HEK293 (cell line): ENCODE data around the gene EAF2.

Source experiments
- CTCF ChIA-PET: fragments of 350-600 bp; formaldehyde crosslinking; extraction: SDS; loops from one replicate; lab custom pipeline; 2021; ENCODE audit warnings: antibody characterized with exemption; lab: Yijun Ruan, JAX
- POLR2A ChIA-PET: fragments of 300-600 bp; formaldehyde crosslinking; extraction: SDS; loops from one replicate; lab custom pipeline; 2020; ENCODE audit warnings: antibody characterized with exemption, inconsistent platforms; lab: Yijun Ruan, JAX
- H3K27ac ChIP-seq: fragments of 200-500 bp; sonication (Bioruptor generic); 2 replicates; pipeline ENCODE4 v1.5.1; 2014; ENCODE audit warnings: low read depth, low read length, control low read depth, inconsistent platforms; ENCODE audit errors: extremely low read depth
- H3K36me3 ChIP-seq, 2 experiments: fragments of 200-500 bp in 1 of 2; sonication (Bioruptor generic) in 1 of 2; 1 replicate in 1 of 2; 2 replicates in 1 of 2; pipeline ENCODE4 v1.5.1; 2014 to 2017; ENCODE audit warnings: inconsistent platforms in 2 of 2, low read length in 2 of 2; ENCODE audit not compliant: control insufficient read depth in 2 of 2, insufficient read depth in 1 of 2
- H3K4me1 ChIP-seq: fragments of 200-500 bp; sonication (Bioruptor generic); 2 replicates; pipeline ENCODE4 v1.5.1; 2014; ENCODE audit warnings: mild to moderate bottlenecking, low read length, inconsistent platforms; ENCODE audit not compliant: control insufficient read depth, insufficient read depth
- H3K4me3 ChIP-seq: 2 replicates; pipeline ENCODE4 v1.5.1; 2011; ENCODE audit warnings: low read depth, mild to moderate bottlenecking, control low read depth, low read length, moderate library complexity
- H3K9me3 ChIP-seq: fragments of 200-500 bp; sonication (Bioruptor generic); 2 replicates; pipeline ENCODE4 v1.5.1; 2014; ENCODE audit warnings: low read depth, low read length, inconsistent platforms; ENCODE audit not compliant: control insufficient read depth, insufficient read depth
- GLIS1 ChIP-seq: fragments of 450-650 bp; formaldehyde crosslinking; IDR thresholded peaks from 2 replicates; pipeline ENCODE4 v1.5.1; 2016; ENCODE audit warnings: missing biosample characterization, missing genetic modification characterization
- INSM2 ChIP-seq: fragments of 450-650 bp; formaldehyde crosslinking; IDR thresholded peaks from 2 replicates; pipeline ENCODE4 v1.5.1; 2016; ENCODE audit warnings: missing biosample characterization, missing genetic modification characterization
- KLF10 ChIP-seq: fragments of 450-650 bp; IDR thresholded peaks from 2 replicates; pipeline ENCODE4 v1.5.1; 2018; ENCODE audit warnings: missing biosample characterization, mild to moderate bottlenecking, missing genetic modification characterization
- KLF16 ChIP-seq: fragments of 450-650 bp; formaldehyde crosslinking; IDR thresholded peaks from 2 replicates; pipeline ENCODE4 v1.5.1; 2017; ENCODE audit warnings: missing biosample characterization, missing genetic modification characterization
- KLF8 ChIP-seq: fragments of 450-650 bp; formaldehyde crosslinking; IDR thresholded peaks from 2 replicates; pipeline ENCODE4 v1.5.1; 2016; ENCODE audit warnings: missing biosample characterization, missing genetic modification characterization
- PATZ1 ChIP-seq: fragments of 450-650 bp; formaldehyde crosslinking; IDR thresholded peaks from 2 replicates; pipeline ENCODE4 v1.5.1; 2016; ENCODE audit warnings: missing biosample characterization, missing genetic modification characterization
- SP2 ChIP-seq: fragments of 450-650 bp; formaldehyde crosslinking; IDR thresholded peaks from 2 replicates; pipeline ENCODE4 v1.5.1; 2016; ENCODE audit warnings: missing biosample characterization, missing genetic modification characterization
- ZBTB17 ChIP-seq: fragments of 450-650 bp; formaldehyde crosslinking; IDR thresholded peaks from 2 replicates; pipeline ENCODE4 v1.5.1; 2016; ENCODE audit warnings: missing biosample characterization, missing genetic modification characterization
- ZFP37 ChIP-seq: fragments of 450-650 bp; formaldehyde crosslinking; IDR thresholded peaks from 2 replicates; pipeline ENCODE4 v1.5.1; 2016; ENCODE audit warnings: missing biosample characterization, missing genetic modification characterization
- ZIC2 ChIP-seq: fragments of 450-650 bp; formaldehyde crosslinking; IDR thresholded peaks from 2 replicates; pipeline ENCODE4 v1.5.1; 2016; ENCODE audit warnings: missing biosample characterization, missing genetic modification characterization
- ZNF155 ChIP-seq: fragments of 450-650 bp; formaldehyde crosslinking; IDR thresholded peaks from 2 replicates; pipeline ENCODE4 v1.5.1; 2016; ENCODE audit warnings: missing biosample characterization, missing genetic modification characterization
- ZNF175 ChIP-seq: fragments of 450-650 bp; formaldehyde crosslinking; IDR thresholded peaks from 2 replicates; pipeline ENCODE4 v1.5.1; 2016; ENCODE audit warnings: missing biosample characterization, missing genetic modification characterization
- ZNF211 ChIP-seq: fragments of 450-650 bp; formaldehyde crosslinking; IDR thresholded peaks from 2 replicates; pipeline ENCODE4 v1.5.1; 2016; ENCODE audit warnings: low read depth, missing biosample characterization, missing genetic modification characterization
- ZNF239 ChIP-seq: fragments of 450-650 bp; formaldehyde crosslinking; IDR thresholded peaks from 2 replicates; pipeline ENCODE4 v1.5.1; 2016; ENCODE audit warnings: missing biosample characterization, missing genetic modification characterization
- ZNF521 ChIP-seq: fragments of 450-650 bp; formaldehyde crosslinking; IDR thresholded peaks from 2 replicates; pipeline ENCODE4 v1.5.1; 2017; ENCODE audit warnings: missing biosample characterization, mild to moderate bottlenecking, missing genetic modification characterization
- ZNF544 ChIP-seq: fragments of 450-650 bp; formaldehyde crosslinking; IDR thresholded peaks from 2 replicates; pipeline ENCODE4 v1.5.0; 2017; ENCODE audit warnings: missing biosample characterization, missing genetic modification characterization
- ZNF561 ChIP-seq: fragments of 450-650 bp; IDR thresholded peaks from 2 replicates; pipeline ENCODE4 v1.5.1; 2018; ENCODE audit warnings: missing biosample characterization, missing genetic modification characterization, borderline replicate concordance
- ZNF596 ChIP-seq: fragments of 450-650 bp; IDR thresholded peaks from 2 replicates; pipeline ENCODE4 v1.5.0; 2018; ENCODE audit warnings: missing biosample characterization, mild to moderate bottlenecking, missing genetic modification characterization, moderate library complexity
- ZNF629 ChIP-seq: fragments of 450-650 bp; formaldehyde crosslinking; IDR thresholded peaks from 2 replicates; pipeline ENCODE4 v1.5.1; 2017; ENCODE audit warnings: missing biosample characterization, missing genetic modification characterization
- ZSCAN18 ChIP-seq: fragments of 450-650 bp; formaldehyde crosslinking; IDR thresholded peaks from 2 replicates; pipeline ENCODE4 v1.5.1; 2016; ENCODE audit warnings: missing biosample characterization, missing genetic modification characterization
- ZXDB ChIP-seq: fragments of 450-650 bp; formaldehyde crosslinking; IDR thresholded peaks from 2 replicates; pipeline ENCODE4 v1.5.1; 2016; ENCODE audit warnings: missing biosample characterization, missing genetic modification characterization
- TF ChIP-seq, protein P1 (sequence below): fragments of 450-650 bp; formaldehyde crosslinking; conservative IDR thresholded peaks from 2 replicates; pipeline ENCODE4 v1.5.1; 2016; ENCODE audit warnings: low read depth, missing biosample characterization, missing genetic modification characterization
- TF ChIP-seq, protein P2 (sequence below): fragments of 450-650 bp; formaldehyde crosslinking; IDR thresholded peaks from 2 replicates; pipeline ENCODE4 v1.5.1; 2016; ENCODE audit warnings: missing biosample characterization, missing genetic modification characterization, borderline replicate concordance
- TF ChIP-seq, protein P3 (sequence below): fragments of 450-650 bp; formaldehyde crosslinking; optimal IDR thresholded peaks from 2 replicates; pipeline ENCODE3; 2016; ENCODE audit warnings: missing biosample characterization, mild to moderate bottlenecking, missing genetic modification characterization

EAF2 gene

GRCh38 chr3:121834671-121835464, at the start of gene EAF2, which contains the start of gene IQCB1:
TSS of gene EAF2 (plus strand) at chr3:121835209. CDS start at chr3:121835286, 77 bp downstream.
TSS of gene IQCB1 (minus strand) at chr3:121835060. CDS start at chr3:121828960, 6,100 bp downstream.
- POLR2A ChIA-PET: interaction anchor here (0.6 to 1.4 kb wide), 4 partner anchors 9 to 267 kb away, joined by 3 to 4 read pairs (median 3); no protein-coding TSS in a partner anchor
- H3K36me3 ChIP-seq: peaks cover 5 to 37% of the 10 kb centered on the region in 2 experiments; a peak in 2 of 3 replicates
- TF ChIP-seq ZBTB17 (peak; percentile 40), KLF10 (no peak), ZIC2 (tag by site-specific recombination) (peak; percentile 33; the same call in 1 of the 2 replicates), GLIS1 (peak; percentile 52; the same call in 1 of the 2 replicates), INSM2 (no peak), ZFP37 (tag by site-specific recombination) (0 out of 2 replicates have a peak, but pooled peaks have one; percentile 24), ZNF239 (tag by site-specific recombination) (no peak), PATZ1 (tag by site-specific recombination) (peak; percentile 9; the same call in 1 of the 2 replicates), ZNF544 (tag by site-specific recombination) (no peak), KLF16 (tag by site-specific recombination) (0 out of 2 replicates have a peak, but pooled peaks have one; percentile 28), ZNF155 (tag by site-specific recombination) (no peak), SP2 (peak; percentile 88), ZNF175 (tag by site-specific recombination) (no peak), ZNF561 (tag by site-specific recombination) (peak; percentile 32; the same call in 1 of the 2 replicates), ZNF596 (tag by site-specific recombination) (no peak), ZXDB (peak; percentile 57), ZSCAN18 (no peak), ZNF211 (tag by site-specific recombination) (no peak), ZNF629 (no peak), ZNF521 (no peak), KLF8 (peak; percentile 27; the same call in 1 of the 2 replicates)
- TF ChIP-seq, protein P1, sequence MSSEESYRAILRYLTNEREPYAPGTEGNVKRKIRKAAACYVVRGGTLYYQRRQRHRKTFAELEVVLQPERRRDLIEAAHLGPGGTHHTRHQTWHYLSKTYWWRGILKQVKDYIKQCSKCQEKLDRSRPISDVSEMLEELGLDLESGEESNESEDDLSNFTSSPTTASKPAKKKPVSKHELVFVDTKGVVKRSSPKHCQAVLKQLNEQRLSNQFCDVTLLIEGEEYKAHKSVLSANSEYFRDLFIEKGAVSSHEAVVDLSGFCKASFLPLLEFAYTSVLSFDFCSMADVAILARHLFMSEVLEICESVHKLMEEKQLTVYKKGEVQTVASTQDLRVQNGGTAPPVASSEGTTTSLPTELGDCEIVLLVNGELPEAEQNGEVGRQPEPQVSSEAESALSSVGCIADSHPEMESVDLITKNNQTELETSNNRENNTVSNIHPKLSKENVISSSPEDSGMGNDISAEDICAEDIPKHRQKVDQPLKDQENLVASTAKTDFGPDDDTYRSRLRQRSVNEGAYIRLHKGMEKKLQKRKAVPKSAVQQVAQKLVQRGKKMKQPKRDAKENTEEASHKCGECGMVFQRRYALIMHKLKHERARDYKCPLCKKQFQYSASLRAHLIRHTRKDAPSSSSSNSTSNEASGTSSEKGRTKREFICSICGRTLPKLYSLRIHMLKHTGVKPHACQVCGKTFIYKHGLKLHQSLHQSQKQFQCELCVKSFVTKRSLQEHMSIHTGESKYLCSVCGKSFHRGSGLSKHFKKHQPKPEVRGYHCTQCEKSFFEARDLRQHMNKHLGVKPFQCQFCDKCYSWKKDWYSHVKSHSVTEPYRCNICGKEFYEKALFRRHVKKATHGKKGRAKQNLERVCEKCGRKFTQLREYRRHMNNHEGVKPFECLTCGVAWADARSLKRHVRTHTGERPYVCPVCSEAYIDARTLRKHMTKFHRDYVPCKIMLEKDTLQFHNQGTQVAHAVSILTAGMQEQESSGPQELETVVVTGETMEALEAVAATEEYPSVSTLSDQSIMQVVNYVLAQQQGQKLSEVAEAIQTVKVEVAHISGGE (tag by site-specific recombination): 0 out of 2 replicates have a peak, but pooled peaks have one; percentile 23
- TF ChIP-seq, protein P2, sequence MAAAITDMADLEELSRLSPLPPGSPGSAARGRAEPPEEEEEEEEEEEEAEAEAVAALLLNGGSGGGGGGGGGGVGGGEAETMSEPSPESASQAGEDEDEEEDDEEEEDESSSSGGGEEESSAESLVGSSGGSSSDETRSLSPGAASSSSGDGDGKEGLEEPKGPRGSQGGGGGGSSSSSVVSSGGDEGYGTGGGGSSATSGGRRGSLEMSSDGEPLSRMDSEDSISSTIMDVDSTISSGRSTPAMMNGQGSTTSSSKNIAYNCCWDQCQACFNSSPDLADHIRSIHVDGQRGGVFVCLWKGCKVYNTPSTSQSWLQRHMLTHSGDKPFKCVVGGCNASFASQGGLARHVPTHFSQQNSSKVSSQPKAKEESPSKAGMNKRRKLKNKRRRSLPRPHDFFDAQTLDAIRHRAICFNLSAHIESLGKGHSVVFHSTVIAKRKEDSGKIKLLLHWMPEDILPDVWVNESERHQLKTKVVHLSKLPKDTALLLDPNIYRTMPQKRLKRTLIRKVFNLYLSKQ (tag by site-specific recombination): no peak
- TF ChIP-seq, protein P3, sequence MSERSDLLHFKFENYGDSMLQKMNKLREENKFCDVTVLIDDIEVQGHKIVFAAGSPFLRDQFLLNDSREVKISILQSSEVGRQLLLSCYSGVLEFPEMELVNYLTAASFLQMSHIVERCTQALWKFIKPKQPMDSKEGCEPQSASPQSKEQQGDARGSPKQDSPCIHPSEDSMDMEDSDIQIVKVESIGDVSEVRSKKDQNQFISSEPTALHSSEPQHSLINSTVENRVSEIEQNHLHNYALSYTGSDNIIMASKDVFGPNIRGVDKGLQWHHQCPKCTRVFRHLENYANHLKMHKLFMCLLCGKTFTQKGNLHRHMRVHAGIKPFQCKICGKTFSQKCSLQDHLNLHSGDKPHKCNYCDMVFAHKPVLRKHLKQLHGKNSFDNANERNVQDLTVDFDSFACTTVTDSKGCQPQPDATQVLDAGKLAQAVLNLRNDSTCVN (tag by site-specific recombination): peak; percentile 18

More at GRCh38 chr3:121834671-121835464, at the start of gene EAF2, which contains the start of gene IQCB1:
- H3K4me3 ChIP-seq: peak within 1 kb of the TSS; percentile 67
- H3K9me3 ChIP-seq: no peaks in the 10 kb centered on the region
- no peaks in the 10 kb centered on the region for H3K4me1 ChIP-seq
- peak within 1 kb of the TSS; percentile 63 for H3K27ac ChIP-seq
- CTCF ChIA-PET: interaction anchor here (0.6 to 0.7 kb wide), 2 partner anchors 16 to 200 kb away, joined by 3 to 4 read pairs; no protein-coding TSS in a partner anchor
